HG03354 (cell line): Measurements from ENCODE around the gene OR14I1.

ENCODE experiments used
- ATAC-seq: cut with Tn5 transposase; IDR thresholded peaks from one replicate; pipeline ENCODE4 v1.9.1; 2021; ENCODE audit warnings: mild to moderate bottlenecking; ENCODE audit not compliant: unreplicated experiment, poor library complexity, severe bottlenecking

OR14I1 gene

DNA sequence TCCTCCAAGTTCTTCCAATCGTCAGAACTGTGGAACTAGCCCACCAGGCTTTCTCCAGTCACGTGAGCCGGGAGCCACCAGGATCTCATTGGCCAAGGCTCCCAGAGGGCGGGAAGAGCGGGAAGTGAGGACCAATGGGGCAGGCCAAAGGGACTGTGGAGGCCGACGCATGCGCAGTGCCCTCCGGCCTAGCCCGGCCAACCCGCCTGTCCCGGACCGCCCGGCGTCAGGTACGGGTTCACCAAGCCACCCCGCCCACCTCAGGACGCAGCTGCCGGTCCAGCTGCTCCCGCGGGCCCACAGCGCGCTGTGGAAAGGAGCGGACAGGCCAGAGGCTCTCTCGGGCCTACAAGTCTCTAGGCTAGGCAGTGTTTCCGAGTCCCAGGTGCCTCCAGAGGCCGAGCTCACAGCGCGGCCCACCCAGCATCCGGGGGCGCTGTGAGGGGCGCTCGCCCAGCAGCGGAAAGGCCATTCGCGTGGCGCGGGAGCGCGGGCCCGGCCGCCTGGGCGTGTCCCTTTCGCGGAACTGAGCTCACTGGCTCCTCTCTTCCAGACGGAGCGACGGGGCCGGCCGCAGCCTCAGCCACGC is 10.9 kb downstream of the OR14I1 start:
- no peak for ATAC-seq

DNA sequence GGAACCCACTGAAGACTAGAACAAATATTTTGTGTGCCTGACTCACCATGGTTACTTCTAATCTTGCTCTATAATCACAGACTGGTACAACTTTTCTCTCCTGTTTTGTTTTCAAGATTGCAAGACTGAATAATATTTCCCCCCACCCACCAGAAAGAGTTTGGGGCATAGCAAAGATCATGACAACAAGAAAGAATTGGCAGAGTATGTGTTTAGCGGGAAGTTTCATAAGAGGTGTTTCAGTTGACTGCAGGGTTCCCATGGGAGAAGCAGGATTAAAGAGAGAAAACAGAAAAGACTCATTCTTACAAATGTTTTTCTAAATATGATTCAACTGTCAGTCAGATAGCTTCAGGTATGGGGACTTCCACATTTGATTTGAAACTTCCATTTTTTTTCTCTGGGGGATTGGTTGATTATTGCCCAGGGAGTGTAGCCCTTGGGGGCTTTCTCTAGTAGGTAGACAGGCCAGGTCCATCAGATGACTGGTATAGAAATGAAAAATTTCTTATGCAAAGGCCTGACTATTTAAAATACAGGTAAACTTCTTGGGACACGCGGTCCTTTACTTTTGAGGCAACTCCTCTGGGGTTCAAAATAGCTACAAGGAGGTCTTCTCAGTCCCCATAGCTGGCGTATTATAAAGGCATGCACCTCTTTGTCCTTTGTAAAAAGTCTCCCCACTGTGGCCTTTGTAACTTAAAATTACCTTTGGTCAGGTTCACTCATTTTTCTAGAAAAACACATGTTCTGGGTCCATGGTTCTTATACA is 13.9 kb downstream of the OR14I1 start:
- peak; percentile 78 for ATAC-seq

DNA sequence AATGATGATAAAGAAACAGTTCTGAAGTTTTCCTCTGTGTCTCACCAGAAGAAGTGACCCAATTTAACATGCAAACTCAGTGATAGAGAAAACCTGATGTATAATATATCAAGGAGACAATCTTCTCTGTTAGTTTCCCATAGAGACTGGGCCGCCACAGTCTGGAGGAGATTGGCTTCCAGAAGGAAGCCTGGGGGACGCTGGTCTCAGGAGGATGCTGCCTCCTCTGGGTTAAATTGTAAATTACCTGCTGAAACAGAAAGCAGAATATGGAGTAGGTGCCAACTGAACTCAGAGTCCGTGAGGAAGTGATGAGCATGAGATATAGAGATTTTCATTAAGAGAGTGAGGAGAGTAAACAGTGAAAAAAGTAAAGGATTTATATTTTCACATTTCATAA is 15.8 kb downstream of the OR14I1 start:
- ATAC-seq: peak; percentile 79

DNA sequence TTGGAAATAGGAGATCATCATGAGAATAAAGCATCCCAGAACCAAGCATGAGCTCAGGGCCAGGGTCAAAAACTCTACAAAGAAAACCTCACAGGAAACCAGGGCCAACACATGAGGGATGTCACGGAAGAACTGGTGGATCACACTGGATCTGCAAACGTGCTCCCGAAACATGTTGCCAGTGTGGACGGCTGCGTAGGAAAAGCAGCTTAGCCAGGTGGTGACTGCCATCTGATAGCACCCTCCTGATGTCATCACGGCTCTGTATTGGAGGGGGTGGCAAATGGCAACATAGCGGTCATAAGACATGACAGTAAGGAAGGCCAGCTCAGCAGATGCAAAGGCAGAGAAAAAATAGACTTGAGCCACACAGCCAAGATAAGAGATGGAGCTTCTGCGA is 20.9 kb downstream of the OR14I1 start:
- no peak for ATAC-seq

DNA sequence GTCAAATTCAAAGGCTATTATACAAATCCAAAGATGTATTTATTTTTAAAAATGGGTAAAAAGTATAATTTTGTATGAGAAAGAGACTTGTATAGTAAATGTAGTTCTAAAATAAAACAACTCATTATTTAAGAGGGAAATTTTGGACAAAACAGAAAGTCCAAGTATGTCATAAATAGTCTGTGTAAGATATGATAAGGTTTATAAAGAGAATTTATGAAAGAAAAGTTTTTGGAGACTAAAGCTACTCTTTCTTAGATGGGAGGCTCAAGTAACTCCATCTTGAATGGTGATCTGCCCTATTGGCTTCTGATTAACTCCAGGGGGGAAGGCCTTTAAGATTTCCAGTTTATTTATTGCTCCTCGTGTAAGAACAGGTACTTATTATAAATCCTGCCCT is 32.6 kb downstream of the OR14I1 start:
- no peak for ATAC-seq

DNA sequence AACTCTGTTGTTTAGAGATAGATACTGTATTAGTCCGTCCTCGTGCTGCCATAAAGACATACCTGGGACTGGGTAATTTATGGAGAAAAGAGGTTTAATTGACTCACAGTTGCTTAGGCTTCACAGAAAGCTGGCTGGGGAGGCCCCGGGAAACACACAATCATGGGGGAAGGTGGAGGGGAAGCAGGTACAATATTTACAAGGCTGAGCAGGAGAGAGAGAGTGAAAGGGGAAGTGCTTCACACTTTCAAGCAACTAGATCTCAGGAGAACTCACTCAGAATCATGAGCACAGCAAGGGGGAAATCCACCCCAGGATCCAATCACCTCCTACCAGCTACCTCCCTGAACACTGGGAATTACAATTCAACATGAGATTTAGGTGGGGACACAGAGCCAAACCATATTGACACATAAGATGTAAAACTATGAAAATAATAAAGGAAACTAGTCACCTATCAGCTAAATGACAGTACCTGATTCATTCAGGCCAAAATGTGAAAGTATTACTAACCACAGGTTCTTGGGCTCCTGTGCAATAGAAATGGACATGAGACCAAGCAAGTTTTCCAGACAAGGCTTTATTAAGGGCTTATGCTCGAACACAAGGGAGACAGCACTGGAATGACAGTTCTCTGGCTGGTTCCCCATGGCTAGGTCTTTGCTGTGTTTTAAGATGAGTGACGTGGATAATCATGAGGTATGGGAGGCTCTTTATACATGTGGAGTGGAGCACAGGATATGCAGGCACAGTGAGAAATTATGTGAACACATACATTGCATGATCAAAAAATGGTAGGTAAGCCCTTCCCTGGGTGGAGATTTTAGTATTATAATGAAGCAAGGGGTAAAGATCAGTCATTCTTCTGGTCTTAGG is 38.9 kb downstream of the OR14I1 start:
- ATAC-seq: peak; percentile 98

DNA sequence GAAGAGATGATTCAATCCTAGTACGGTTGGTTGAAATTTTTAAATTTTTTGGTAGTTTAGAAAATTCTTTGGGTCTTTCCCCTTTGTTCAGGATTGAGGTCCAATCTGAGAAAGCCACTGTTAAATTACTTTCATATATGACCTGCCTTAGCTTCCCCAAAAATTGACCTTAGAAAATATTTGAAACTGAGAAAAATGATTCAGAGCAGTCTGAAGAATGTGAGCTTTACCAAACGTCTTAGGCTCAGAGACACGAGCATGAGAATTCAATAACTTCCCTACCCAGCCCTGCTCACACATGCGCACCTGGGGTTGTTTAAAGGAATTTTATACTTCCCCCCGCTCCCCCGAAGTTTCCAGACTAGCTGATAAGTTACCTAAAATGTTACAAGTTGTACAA is 45.8 kb downstream of the OR14I1 start:
- peak; percentile 39 for ATAC-seq

DNA sequence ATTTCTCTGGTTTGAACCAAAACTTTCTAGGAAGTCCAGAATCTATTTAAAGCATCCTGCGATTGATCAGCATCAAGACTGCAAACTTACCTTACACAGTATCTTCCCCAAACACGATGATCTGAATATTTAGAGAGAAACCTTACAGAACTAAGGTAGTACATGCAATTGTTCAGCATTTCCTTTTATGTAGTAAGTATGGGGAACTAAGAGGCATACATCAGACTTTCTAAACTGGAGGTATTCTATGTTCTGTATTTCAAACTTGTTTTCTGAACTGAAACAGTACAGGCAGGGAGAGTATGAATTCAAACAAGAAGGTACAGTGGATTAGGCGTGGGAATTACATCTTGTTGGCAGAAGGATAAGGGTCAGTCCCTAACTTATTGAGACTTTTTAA is 47.2 kb downstream of the OR14I1 start, which contains the start of gene OR2T27:
OR2T27 (minus strand) TSS at position 175 of the 400 bp plus-strand sequence. CDS start 4,644 bp downstream, outside the sequence.
- peak; percentile 52 for ATAC-seq
